IPS DF 4.7 (cell line): ENCODE measurements around the gene NBAS.

Experiments used
- DNase-seq: peaks from one replicate; pipeline ENCODE4 v3.0.0-alpha.2; 2013; ENCODE audit warnings: low spot score; ENCODE audit errors: extremely low read depth

Gene NBAS

DNA sequence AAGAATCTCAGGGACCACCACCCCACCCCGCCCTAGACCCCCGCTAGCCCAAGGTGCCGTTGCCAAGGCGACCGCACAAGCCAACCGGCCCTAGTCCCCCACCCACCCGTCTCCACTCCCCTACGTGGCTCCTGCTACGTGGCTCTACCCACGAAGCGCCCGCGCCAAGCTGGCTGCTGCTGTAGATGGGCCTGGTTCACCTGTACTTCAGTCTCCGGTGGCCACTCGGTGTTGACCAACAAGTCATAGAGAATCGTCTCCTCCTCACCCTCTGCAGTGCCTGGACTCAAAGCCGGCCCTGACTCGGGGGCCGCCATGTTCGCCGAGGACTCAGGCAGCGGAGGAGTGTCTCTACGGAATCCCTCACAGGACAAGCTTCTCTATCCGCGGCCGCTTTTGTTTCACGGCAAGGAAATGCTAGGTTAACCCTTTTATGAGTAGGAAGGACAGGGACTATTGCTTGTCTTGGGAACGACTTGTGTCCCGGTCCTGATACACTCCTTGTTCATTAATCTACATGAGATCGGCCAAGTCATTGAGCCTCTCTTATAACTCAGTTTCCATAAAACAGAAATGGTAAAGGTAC, at the start of gene NBAS:
Gene NBAS, minus strand, starts transcription at position 347 of the 586 bp plus-strand sequence. Its CDS starts 30 bp downstream, at position 317.
- peak; percentile 68 for DNase-seq

DNA sequence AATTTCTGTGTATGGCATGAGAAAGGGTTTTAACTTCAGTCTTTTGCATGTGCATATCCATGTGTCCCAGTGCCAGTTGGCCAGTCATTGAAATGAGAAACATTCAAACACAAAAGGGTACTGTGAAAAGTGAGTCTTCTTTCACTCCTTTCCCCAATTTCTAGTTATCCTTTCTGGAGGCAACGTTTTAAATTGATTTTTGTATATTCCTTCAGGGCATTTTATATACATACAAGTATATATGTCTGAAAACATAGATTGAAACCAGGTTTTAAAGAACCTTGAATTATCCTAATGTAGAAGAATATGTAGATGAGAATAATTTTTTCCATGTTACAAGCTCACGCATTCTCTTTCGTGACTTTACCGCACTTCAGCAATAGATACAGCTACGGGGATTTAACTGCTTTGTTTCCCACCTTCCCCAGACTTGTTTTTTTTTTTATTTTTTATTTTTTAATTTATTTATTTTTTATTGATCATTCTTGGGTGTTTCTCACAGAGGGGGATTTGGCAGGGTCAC, 49.4 kb upstream of the NBAS start:
- DNase-seq, result no peak

DNA sequence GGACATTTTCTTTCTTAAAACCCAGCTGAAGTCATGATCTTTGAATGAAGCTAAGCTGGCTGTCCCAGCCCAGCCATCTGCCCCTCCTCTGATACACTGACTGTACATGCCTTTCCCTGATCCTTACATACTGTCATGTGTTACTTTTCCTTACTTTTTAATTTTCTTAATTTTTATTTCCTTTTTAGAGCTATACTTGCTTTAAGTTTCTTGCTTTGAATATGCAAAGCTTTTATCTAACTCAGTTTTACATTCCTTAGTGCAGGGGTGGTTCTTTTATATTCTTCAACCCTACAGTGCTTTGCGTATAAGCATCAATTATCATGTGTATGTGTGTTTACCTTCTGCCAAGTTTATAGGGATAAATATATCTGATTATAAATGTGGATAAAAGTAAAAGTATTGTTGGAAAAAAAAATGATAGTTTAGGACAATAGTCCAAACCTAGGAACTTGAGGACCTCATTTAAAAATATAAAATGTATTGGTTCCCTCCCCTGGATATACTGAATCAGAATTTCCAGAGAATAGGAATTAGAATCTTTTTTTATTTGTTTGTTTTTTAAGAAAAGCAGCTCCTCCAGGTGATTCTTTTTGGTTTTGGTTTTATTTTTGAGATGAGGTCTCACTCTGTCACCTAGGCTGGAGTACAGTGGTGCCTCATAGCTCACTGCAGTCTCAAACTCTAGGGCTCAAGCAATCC, 48.4 kb upstream of the NBAS start:
- DNase-seq, result no peak

DNA sequence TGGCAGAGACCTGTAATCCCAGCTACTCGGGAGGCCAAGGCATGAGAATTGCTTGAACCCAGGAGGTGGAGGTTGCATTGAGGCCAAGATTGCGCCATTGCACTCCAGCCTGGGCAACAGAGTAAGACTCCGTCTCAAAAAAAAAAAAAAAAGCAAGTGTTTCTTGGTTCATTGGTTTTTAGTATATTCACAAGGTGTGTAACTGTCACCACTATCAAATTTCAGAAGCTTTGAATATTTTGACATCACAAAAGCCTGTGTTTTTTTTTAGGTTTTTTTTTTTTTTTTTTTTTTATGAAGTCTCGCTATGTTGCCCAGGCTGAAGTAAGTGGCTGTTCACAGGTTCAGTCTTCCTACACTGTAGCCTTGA, 47.2 kb upstream of the NBAS start:
- no peak for DNase-seq

DNA sequence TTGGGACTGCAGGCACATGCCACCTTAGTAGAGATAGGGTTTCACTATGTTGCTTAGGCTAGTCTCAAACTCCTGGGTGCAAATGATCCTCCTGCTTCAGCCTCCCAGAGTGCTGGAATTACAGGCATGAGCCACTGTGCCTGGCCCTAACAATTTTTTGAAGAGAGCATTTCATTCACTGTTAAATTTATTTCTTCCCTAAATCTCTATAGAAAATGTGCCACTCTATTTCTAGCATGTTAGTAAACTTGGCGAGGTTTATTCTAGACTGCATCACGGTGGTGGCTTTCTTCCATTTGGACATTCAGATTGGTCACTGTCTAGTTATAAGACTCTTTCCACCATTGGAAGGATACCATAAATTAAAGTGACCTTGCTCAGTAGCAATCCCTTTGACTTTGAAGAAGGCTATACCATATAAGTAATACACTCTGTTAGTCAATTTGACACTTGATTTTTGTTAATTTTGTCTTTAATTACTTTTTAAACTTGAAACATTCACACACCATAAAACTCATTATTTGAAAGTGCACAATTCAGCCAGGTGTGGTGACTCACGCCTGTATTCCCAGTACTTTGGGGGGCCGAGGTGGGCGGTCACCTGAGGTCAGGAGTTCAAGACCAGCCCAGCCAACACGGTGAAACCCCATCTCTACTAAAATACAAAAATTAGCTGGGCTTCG, 46.7 kb upstream of the NBAS start:
- no peak for DNase-seq

DNA sequence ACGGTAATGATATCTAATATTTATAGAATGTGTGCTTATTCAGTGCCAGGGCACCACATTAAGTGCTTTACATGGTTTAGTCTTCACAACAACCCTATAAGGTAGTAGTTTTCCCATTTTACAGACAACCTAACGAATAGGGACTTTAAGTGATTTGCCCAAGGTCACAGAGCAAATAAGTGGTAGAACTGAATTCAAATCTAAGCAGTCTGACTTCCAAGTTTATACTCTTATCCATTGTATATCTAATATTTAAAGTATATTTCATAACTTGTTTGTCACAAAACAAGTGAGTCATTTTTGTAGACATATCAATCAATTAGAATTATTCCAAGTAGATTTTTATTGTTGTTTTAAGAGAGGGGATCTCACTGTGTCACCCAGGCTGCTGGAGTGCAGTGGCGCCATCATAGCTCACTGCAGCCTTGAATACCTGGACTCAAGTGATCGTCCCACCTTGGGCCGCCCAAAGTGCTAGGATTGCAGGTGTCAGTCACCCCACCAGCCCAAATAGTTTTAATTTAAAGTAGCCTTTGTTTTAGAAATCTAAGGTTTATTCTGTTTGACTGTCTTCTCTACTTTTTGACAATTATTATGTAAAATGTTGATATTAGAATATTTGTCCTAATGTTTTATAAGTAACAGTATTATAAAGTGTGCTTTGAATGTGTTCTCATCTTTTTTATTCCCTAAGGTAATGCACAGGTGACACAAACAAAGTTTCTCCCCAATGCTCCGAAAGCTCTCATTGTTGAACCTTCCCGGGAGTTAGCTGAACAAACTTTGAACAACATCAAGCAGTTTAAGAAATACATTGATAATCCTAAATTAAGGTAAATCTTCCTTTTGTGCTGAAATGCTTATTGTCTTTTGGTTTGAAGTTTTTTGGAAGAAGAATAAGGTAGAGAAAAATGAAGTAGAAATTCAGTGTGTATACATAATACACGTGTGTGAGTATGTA, 45.6 kb upstream of the NBAS start:
- no peak for DNase-seq

DNA sequence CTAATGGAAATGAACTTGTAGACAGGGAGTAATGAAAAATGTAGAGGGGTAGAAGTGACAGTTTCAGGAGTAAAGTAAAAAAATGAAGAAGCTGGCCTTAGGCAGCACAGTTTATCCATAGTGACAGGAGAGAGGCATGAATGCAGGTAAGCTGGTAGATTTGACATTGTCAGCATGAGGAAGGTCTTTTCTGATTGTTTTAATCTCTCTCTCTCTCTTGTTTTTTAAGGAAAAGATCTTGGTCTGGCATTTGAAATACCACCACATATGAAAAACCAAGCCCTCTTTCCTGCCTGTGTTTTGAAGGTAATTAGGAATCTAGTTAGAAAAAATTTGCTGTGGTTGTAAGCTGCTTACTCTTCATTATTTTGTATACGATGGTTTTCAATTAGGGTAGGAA, 44.6 kb upstream of the NBAS start:
- DNase-seq, result no peak

DNA sequence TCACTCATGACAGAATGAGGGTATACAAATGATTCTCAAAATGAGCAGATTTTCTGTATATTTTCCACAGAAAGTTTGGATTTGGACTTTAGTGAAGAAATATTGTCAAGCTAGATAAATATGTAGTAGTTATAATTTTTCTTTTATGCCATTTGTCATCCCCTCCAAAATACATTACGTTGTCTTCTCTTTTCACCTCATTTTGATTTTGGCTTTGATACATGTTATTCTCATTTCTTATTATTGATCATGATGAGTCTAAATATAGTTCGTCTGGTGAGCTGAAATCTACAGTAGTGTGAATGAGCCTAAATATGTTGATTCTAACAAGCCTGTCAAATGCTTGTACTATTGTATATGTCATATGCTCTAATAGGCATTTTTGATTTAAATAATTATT, 42.8 kb upstream of the NBAS start:
- no peak for DNase-seq

DNA sequence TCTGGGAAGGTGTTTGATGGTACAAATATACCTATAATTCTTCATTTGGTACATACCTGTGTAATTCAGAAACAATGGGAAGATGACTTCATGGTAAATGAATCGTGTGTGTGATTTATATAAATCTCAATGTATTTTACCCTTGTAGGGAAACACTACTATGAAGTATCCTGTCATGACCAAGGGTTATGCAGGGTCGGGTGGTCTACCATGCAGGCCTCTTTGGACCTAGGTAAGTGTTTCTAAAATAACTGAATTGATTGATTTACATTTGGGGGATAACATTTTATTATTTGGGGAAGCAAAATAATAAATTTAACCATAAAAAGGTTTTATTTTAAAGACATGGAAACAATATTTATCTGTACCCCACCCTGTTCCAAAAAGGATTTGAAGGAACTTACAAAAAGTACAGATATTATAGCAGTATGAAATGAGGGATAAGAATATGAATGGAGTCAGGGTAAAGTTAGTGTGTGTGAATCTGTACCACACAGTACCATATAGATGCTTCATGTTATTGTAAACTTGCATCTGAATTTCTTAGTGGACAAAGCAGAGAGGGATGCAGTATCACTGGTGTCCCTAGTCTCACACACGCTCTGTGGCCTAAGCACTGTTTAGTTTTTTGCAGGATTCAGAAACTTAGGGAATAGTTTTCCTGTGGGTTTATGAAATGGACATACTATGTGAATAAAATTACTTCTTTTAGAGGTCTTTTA, 42.1 kb upstream of the NBAS start:
- no peak for DNase-seq

DNA sequence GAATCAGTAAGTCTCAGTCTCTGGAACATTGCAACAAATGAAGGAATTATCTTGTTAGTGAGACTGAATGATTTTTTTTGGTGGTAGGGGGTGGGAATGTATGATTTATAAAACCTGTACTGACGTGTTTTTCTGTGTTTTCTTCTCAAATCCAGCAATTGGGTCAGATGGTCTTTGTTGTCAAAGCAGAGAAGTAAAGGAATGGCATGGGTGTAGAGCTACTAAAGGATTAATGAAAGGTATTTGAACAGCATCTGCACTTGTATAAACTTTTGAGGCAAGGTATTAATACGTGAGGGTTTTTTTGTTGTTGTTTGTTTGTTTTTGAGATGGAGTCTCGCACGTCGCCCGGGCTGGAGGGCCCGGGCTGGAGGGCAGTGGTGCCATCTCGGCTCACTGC, 41.3 kb upstream of the NBAS start:
- DNase-seq, result no peak

DNA sequence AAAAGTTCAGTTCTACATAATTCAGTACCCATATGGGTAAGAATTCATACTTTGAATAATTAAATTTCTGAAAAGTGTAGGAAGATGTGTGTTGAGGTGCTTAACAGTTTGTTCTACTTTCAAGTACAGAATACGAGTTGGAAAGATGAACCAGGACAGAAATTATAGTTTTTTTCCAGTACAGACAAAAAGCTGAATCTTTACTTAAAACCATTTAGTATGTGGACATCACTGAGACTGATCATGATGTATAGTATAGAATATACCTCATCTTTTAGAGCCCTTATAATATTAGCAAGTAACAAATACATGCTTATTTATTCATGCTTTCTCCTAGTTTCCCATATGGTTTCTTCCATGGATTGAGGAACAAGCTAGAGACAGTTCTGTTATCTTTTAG, 40.5 kb upstream of the NBAS start:
- no peak for DNase-seq

DNA sequence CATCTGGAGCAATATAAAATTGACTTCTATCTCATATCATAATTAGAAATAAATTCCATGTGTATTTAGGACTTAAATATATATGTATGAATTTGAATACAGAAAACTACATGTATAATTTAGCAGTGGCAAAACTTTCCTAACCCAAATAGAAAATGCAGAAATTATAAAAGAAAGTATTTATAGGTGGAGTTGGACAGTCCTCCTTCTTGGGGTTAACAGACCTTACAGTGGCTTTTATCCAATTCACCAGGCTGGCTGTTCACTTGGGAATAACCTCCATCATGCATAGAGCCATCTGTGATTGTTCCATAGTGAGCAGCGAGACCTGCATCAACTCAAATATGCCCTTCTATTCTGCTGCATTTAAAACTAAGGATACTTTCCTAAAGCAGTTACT, 38.9 kb upstream of the NBAS start:
- DNase-seq, result no peak

DNA sequence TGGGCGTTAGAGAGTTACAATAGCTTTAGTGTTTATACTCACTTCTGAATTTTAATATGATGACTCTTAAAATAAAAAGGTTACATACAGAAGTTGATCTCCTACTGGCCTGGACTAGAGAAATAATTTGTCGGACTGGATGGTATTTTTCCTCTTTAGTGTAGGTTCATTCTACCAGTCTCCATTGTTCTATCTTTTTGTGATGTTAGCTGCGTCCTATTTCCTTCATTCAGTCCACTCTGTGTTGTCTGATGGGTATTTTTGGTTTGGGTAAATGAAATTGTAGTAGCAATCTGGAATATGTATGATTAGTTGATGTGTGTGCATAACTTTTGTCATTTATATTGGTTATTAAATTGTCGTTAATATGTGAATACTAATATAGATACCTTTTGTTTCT, 35.8 kb upstream of the NBAS start:
- no peak for DNase-seq

DNA sequence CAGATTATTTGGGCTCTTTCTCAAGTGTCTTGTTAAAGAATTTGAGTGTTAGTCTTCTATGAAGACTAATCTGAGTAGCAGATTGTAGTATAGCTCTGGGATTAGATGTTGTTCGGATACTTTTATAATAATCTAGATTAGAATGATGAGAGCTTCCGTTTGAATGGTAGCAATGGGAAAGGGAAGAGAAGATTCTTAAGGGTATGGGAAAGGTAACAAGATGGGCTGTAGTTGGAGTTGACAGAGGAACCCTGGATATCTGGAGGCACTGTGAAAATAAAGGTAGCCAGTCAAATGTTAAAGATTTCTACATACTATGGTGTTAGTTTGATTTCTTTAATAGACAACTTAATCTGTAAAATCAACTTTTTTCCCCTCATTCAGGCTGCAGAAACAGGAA, 35.2 kb upstream of the NBAS start:
- DNase-seq, result no peak

DNA sequence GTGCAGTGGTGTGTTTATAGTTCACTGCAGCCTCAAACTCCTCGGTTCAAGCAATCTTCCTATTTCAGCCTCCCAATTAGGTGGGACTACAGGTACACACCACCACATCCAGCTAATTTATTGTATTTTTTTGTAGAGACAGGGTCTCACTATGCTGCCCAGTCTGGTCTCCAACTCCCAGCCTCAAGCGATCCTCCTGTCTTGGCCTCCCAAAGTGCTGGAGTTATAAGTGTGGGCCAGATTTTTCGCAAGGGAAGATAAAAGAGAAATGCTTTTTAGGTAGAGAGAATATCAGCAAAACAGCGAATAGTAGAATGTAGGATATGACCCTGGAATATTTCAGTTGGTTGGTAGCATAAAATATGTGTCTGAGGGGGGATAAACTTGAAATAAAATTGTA, 34.8 kb upstream of the NBAS start:
- DNase-seq, result no peak

DNA sequence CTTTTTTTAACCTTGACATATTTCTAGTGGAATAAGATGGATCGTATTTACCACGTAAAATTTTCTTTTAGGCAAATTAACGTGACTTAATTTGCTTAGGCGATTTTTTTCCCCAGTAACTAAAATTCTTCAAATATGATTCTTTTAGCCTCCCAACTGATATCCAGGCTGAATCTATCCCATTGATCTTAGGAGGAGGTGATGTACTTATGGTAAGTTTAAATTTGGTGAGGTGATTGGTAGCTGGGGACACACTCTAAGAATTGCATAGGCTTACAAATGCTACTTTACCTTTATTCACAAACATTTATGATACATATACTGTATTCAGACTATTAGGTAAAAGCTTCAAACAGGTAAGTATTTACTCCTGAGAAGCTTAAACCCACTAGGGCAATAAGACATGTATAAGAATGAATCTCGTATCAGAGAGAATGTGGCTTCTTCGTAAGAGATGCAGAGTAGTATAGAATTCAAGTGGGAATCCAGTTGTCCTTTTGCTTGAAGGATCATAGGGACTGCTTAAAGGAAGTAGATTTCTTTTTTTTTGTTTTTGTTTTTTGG, 34.3 kb upstream of the NBAS start:
- no peak for DNase-seq

DNA sequence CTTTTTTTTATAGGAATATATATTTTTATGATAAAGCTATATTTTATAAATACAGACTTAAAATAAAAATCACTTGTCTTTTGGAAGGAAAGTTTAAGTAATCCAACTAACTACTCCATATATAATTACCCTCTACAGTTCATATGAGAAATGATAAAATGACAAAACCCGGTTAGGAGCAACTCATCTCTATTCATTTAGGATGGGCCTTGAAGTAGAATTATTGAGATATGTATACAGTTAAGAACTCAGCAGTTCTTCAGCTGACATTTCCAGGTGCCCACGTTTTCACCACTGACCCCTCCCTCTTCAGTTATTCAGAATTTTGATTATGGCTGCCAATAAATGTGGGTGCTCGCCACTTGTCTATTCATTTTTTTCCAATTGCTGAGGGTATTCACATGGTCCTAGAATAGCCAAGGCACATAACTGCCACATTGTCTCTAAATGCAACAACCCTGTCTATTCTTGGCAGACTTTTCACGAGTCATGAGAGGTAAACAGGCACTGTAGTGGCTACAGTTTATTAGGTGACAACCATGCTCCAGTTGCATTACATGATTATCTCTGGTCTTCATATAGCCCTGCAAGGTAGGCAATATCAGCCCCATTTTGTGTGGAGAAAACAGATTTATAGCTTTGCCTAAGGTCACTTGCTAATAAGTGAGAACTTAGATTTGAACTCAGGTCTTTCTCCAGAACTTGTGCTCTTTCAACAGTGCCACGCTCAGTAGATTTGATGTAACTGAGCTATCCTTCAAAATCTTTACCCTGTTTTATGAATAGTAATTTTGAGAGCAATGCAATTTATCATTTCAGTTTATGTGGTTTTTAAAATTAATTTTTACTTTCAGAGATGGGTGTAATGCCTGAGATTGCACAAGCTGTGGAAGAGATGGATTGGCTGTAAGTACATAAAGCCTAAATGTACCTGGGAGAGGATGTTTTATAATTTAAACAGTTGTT, 33.4 kb upstream of the NBAS start:
- no peak for DNase-seq

DNA sequence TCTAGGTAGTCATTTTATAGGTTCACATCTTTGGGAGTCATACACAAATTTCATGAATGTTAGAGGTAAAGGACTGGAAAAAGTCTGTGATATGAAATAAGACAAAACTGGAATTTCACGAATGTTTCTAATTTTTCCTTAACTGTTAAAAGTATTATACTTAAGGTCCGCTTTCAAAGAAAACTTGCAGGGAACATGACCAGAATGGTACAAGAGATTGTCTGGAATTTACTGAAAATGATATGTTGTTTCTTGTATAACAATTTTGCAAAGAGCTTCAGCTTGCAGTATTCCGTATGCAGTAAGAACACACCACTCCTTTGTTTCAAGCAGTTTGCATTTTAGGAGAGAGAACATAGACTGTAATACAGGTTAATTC, 32.2 kb upstream of the NBAS start:
- no peak for DNase-seq

DNA sequence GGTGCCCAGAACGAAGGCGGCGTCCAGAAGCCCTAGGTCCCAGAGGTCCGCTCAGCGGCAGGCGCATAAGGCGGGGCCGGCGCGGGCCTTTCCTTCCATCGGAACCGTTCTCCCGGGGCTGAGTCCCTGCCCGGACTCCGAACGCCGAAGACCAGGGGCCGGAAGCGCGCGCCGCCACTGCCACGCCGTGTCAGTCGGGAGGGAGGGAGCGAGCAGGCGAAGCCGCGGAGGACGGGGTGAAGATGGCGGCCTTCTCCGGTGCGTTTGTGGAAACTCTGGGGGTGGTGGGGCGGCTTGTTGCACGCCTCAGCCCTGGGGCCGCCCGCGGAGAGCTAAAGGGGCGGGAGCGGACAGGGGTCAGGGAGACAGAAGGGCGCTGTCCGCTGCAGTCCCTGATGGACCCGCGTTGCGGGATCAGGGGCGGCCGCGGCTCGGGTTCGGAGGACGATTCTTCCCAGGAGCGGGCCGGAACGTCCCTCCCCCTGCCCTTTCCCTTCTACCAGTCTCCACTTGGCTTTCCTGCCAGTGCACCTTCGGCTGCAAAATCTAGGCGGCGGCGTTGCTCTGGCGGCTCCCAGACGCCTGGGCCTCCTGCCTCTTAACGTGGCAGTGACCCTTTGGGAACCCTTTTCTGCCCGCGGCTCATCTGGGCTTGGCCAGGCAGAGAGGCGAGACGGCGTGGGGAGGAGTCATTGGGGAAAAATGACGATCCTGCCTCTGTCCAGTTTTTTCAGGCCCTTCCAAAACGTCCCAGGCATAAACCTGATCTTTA, 30.7 kb upstream of the NBAS start, which contains the start of gene DDX1:
Gene DDX1, plus strand, starts transcription at position 177 of the 772 bp plus-strand sequence. Its CDS starts 66 bp downstream, at position 243.
- DNase-seq, result no peak
